Stimulated activated CD4-positive, alpha-beta T cell treated with anti-CD3 and anti-CD28 coated beads, TNF-alpha, amount 100 ng/mL, for 1 hour (primary cell): Measurements from ENCODE around the gene FKBP10.
"Not testable (repeated sequence)": the region's sequence is repeated elsewhere in the genome, so short reads cannot be mapped to it uniquely, and the experiment has no call there.

Experiments
- DNase-seq, 3 donors: peaks; one replicate each; pipeline ENCODE4 v3.0.0-alpha.2; 2020; ENCODE audit warnings: low read depth in 3 of 3, low spot score in 1 of 3

FKBP10 gene

DNA sequence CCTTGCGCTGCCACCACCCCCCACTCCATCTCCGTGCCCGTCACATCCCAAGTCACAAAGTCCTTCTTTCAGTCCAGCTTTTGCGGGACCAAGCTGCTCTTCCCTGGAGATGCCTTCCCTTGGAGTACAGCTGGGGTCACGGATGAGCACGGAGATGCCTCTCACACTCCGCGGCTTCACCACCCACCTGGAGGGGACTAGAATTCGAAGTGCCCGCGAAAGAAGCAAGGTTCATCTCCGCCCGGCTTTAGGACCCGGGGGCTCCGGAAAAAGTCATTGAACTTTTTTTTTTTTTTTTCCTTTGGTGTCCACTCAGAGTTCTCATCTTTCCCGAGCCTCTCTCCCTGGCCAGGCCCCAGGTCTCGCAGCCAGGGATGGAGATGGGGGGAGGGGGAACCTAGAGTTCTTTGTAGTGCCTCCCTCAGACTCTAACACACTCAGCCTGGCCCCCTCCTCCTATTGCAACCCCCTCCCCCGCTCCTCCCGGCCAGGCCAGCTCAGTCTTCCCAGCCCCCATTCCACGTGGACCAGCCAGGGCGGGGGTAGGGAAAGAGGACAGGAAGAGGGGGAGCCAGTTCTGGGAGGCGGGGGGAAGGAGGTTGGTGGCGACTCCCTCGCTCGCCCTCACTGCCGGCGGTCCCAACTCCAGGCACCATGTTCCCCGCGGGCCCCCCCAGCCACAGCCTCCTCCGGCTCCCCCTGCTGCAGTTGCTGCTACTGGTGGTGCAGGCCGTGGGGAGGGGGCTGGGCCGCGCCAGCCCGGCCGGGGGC, at the start of gene FKBP10:
Gene FKBP10, plus strand, starts transcription at position 624 of the 771 bp plus-strand sequence. Its CDS starts 31 bp downstream, at position 655.
- DNase-seq: no peak

DNA sequence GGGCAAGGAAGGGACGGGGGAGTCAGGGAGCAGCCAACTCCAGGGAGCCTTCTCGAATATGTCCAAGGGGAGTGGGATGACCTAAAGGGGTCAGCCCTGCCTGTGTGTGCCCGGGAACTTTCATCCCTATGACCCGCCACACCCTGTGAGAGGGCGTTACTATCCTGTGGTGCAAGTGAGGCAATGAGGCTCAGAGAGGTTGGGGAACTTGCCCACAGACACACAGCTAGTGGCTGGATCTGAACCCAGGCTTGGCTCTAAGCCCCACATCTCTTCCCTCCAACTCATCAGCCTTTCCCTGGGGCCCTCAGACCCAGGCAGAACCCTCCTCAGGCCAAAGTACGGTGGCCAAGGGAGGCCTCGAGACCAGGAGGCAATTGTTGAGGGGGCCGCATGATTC, 49.5 kb upstream of the FKBP10 start:
- no peak for DNase-seq

DNA sequence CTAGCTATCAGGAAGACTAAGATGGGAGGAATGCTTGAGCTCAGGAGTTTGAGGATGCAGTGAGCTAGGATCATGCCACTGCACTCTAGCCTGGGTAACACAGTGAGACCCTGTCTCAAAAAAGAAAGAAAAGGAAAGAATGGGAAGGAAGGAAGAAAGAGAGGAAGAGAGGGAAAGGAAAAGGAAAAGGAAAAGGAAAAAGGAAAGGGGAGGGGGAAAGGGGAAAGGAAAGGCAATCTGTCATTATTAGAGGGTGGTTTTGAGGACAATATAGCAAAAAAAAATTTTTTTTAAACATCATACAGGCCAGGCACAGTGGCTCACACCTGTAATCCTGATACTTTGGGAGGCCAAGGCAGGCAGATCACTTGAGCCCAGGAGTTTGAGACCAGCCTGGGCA, 46.7 kb upstream of the FKBP10 start:
- DNase-seq: no peak

DNA sequence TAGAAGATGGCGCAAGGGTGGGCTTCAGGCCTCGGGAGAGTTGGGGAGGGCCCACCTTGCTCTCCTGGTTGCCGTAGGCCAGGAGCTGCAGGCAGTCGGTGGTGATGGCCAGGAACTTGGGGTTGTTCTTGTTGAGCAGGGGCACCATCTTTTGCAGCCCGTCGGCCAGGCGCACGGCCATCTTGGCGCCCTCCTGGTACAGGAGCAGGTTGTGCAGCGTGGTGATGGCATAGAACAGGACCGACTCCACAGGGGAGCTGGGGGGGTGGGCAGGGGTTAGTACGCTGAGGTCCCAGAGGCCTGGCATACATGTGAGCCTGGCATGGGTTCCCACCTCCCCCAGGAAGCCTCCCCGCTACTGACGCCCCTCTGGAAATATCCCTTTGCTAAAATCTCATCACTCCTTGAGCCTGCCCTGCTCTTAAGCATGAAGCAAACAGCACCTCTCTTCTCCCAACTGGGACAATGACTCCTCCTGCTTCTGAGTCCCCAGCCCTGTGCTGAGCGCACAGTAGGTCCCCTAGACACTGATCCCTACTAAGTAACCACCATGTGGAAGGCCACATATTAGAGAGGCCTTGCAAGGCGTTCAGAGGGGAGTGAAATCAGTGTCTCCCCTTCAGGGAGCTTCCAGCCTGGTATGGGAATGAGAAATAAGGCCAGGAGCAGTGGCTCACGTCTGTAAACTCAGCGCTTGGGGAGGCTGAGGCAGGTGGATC, 45.3 kb upstream of the FKBP10 start:
- DNase-seq: no peak

DNA sequence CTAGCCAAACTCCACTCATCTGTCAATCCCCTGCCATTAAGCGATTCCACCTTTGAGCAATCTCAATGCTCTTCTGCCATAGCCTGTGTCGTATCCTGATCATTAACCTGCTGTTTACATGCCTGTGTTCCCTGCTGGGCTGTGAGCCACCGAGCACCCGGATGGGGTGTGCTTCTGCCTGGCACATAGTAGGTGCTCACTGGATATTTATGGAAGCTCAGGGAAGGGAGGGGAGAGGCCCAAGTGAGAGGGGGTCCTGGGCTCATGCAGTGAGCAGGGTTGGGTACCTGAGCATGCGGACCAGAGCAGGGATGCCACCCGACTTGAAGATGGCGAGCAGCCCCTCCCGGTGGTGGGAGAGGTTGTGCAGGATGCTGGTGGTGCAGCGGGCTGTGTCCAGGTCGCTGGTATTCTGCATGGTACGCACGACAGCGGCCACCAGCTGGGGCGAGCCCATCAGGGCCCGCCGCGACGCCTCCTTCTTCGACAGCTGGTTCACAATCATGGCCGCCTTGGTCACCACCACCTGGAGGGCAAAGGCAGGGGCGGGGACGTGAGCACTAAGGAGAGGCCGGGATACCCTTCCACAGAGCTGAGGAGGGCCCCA, 44.0 kb upstream of the FKBP10 start:
- DNase-seq: no peak

DNA sequence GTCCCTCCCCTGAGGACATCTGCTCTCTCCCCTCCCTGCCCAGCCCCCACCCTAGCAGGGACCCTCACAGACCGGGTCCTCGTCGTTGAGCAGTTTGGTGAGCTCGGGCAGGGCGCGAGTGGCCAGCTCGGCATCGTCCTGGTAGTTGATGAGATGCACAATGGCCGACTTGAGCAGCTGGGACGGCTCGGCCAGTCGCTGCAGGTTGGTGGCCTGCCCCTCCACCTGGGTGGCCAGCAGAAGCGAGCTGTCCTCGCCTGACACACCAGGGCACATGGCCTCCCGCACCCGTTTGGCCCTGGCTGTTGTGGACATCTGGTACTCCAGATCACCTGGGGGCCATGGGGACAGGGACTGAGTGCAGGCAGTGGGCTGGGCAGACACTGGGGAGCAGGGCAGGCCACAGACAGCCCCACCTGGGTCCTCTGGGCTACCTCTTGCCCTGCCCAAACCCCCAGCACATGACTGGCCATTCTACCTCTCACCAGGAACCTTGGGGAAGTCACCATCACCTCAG, 43.4 kb upstream of the FKBP10 start:
- DNase-seq: no peak

DNA sequence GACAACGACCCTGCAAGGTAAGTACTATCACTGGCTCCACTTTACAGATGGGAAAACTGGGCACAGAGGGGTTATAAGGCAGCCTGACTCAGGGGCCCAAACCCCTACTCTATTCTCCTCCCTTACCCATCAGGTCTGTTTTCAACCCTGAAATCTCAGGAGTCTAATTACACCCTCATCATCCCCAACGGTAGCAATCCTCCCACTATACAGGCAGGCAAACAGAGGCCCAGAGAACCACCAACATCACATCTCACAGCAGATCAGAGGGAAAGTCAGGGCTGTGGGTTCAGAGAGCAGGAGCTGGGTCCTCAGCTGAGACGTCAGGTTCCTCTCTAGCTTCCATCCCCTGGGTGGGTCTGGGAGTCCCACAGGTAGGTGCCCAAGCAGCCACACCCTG, 42.8 kb upstream of the FKBP10 start:
- no peak for DNase-seq

- DNase-seq: no peak
Measured at GRCh38 chr17:41771389-41772206, 41.2 kb upstream of the FKBP10 start.

- DNase-seq: no peak
Measured at GRCh38 chr17:41772218-41772585, 40.6 kb upstream of the FKBP10 start.

DNA sequence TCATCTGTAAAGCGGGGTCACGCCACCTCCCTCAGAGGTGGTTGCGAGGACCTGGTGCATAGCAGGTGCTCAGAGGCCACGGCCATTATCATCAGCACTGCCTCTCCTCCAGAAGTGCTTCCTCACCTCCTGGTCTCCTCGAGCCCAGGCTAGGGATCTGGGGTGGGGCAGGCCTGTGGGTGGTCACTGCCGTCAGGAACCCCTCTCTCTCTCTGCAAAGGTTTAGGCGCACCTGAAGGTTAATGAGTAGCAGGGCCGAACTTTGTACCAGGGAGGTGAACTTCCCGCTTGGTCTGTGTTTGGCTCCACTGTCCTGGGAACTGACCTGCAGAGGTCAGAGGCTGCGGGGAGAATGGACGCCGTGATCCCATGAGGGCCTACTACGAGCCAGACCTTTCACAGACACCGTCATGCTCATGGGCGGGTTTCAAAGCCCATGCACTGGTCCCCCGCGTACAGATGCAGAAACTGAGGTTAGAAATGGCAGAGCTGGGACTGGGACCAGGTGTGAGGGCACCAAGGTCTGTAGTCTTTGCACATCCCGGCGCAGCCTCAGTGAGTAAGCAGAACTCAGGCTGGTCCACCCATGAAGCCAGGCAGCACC, 40.1 kb upstream of the FKBP10 start:
- no peak for DNase-seq

GRCh38 chr17:41773190-41773588, 39.6 kb upstream of the FKBP10 start:
- DNase-seq: no peak

DNA sequence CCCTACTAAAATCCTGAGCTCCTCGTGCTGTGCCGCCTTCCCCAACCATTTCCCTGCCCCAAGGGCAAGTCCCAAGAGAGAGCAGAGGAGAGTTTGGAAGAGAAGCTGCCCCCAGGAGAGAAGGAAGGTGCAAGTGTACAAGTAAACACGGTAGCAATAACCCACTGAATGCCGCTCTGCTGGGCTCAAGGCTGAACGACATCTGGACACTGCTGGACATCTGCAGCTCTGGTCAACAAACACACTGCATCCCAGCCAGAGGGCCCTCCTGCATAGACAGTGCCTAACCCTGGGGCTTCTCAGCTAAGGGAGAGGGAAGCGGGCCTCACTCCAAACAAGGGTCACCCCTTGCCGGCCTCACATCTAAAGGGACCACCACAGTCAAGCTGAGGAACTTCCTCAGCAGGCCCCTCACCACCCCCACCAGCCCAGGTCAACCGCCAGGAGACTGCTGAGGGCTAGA, 39.0 kb upstream of the FKBP10 start:
- DNase-seq: no peak

GRCh38 chr17:41775394-41776226, 37.2 kb upstream of the FKBP10 start:
- no peak for DNase-seq

GRCh38 chr17:41776262-41776900, 36.4 kb upstream of the FKBP10 start:
- DNase-seq: not testable (repeated sequence)

GRCh38 chr17:41777157-41777573, 35.6 kb upstream of the FKBP10 start:
- DNase-seq: no peak

GRCh38 chr17:41777574-41778188, 35.1 kb upstream of the FKBP10 start:
- no peak for DNase-seq

DNA sequence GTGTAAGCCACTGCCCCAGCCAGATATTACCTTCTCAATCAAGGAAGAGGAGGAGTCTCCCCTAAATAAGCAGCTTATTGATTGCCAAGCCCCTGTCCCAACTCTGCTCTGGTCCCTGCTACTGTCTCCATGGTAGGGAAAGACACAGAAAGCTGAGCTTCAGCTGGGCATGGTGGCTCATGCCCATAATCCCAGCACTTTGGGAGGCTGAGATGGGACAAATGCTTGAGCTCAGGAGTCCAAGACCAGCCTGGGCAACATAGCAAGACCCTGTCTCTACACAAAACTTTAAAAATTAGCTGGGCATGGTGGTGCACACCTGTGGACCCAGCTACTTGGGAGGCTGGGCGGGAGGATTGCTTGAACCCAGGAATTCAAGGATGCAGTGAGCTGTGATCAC, 32.9 kb upstream of the FKBP10 start:
- no peak for DNase-seq

- DNase-seq: no peak
Measured at GRCh38 chr17:41781404-41782110, 31.2 kb upstream of the FKBP10 start.
